Loucy (cell line): ENCODE data around the gene CFAP58.

Experiments
- CTCF ChIP-seq: fragments of 200-600 bp; sonication (generic); conservative IDR thresholded peaks from 2 replicates; pipeline ENCODE4 v1.5.1; 2014; ENCODE audit warnings: mild to moderate bottlenecking, antibody characterized with exemption, low read length
- EZH2phosphoT487 ChIP-seq: fragments of 200-600 bp; IDR thresholded peaks from 2 replicates; pipeline ENCODE4 v1.6.1; 2018; ENCODE audit warnings: antibody characterized with exemption, mild to moderate bottlenecking, moderate library complexity, borderline replicate concordance

GRCh38 chr10:104327745-104328645 is 25.6 kb upstream of the CFAP58 start:
- TF ChIP-seq CTCF (no peak), EZH2phosphoT487 (no peak)
